Endothelial cell of umbilical vein (primary cell): ENCODE data around the gene ESRRA. TPM values are rescaled to one million over a fixed set of nuclear protein-coding genes. Genes with fewer than 3 reads are reported as not detected.

Source experiments
- BruUV-seq: library from RNA; stranded (reverse); fragments of 400-500 nt; replicated peaks from 2 replicates; lab custom pipeline; 2021; lab: Mats Ljungman, UMichigan
- CTCF ChIA-PET: fragments of 300-600, 350-600 bp; sonication (Branson Sonifier 250); formaldehyde crosslinking; loops from one replicate; lab custom pipeline; 2021; ENCODE audit warnings: antibody characterized with exemption, inconsistent platforms; lab: Charles Lee
- POLR2A ChIA-PET: fragments of 300-600, 350-600 bp; sonication (Branson Sonifier 250); formaldehyde crosslinking; loops from one replicate; lab custom pipeline; 2021; ENCODE audit warnings: antibody characterized with exemption, inconsistent platforms; lab: Charles Lee
- DNase-seq: peaks from one replicate; pipeline ENCODE4 v3.0.0-alpha.2; 2011; ENCODE audit warnings: low read depth, low spot score
- FAIRE-seq: peaks from 2 replicates; lab custom pipeline; 2011; peaks lifted over from hg19 to GRCh38; lab: Jason Lieb, UNC
- H2AFZ ChIP-seq: 2 replicates; pipeline ENCODE4 v1.6.0; 2012; ENCODE audit warnings: low read depth, low read length, control low read depth, inconsistent platforms
- H3K27ac ChIP-seq: 2 replicates; pipeline ENCODE4 v1.5.1; 2011; ENCODE audit warnings: low read depth, mild to moderate bottlenecking, control low read depth, low read length, moderate library complexity; ENCODE audit not compliant: insufficient read depth
- H3K27me3 ChIP-seq, 2 experiments: 2 replicates each; pipeline versions ENCODE4 v1.6.0 to v1.6.1; 2011; ENCODE audit warnings: low read length in 2 of 2, mixed read lengths in 1 of 2; ENCODE audit not compliant: control insufficient read depth in 2 of 2, insufficient read depth in 2 of 2
- H3K36me3 ChIP-seq, 2 experiments: 2 replicates in 1 of 2; 3 replicates in 1 of 2; pipeline ENCODE4 v1.5.1; 2011; ENCODE audit warnings: low read length in 2 of 2, mild to moderate bottlenecking in 1 of 2, moderate library complexity in 1 of 2; ENCODE audit not compliant: control insufficient read depth in 2 of 2, insufficient read depth in 2 of 2; ENCODE audit errors: extremely low read depth in 1 of 2
- H3K4me1 ChIP-seq: 3 replicates; pipeline ENCODE4 v1.5.1; 2011; ENCODE audit warnings: mild to moderate bottlenecking, low read length; ENCODE audit not compliant: control insufficient read depth, insufficient read depth; ENCODE audit errors: extremely low read depth
- H3K4me2 ChIP-seq: 2 replicates; pipeline ENCODE4 v1.6.1; 2011; ENCODE audit warnings: low read length, control low read depth, mixed read lengths; ENCODE audit not compliant: insufficient read depth
- H3K4me3 ChIP-seq, 3 experiments: fragments of 200-600 bp in 1 of 3; sonication (generic), shearing (Covaris generic) in 1 of 3; replicated peaks in 1 of 3; 2 replicates each; pipeline ENCODE4 v1.5.1; 2011 to 2016; ENCODE audit warnings: control low read depth in 3 of 3, low read length in 3 of 3, mild to moderate bottlenecking in 2 of 3, inconsistent platforms in 1 of 3, low read depth in 1 of 3, moderate library complexity in 1 of 3; ENCODE audit not compliant: insufficient read depth in 1 of 3
- H3K79me2 ChIP-seq: 2 replicates; pipeline ENCODE4 v1.6.0; 2012; ENCODE audit warnings: low read length, inconsistent platforms; ENCODE audit not compliant: control insufficient read depth, insufficient read depth
- H3K9ac ChIP-seq: replicated peaks from 2 replicates; pipeline ENCODE3; 2011; ENCODE audit warnings: low read length, control low read depth; ENCODE audit not compliant: insufficient read depth; ENCODE audit errors: extremely low read depth
- H3K9me1 ChIP-seq: replicated peaks from 3 replicates; pipeline ENCODE4 v1.6.0; 2011; ENCODE audit warnings: mild to moderate bottlenecking, low read length; ENCODE audit not compliant: control insufficient read depth, insufficient read depth; ENCODE audit errors: extremely low read depth
- H3K9me3 ChIP-seq: replicated peaks from 2 replicates; pipeline ENCODE4 v1.5.1; 2012; ENCODE audit warnings: low read length, inconsistent platforms; ENCODE audit not compliant: control insufficient read depth, insufficient read depth
- H4K20me1 ChIP-seq: replicated peaks from 2 replicates; pipeline ENCODE3; 2011; ENCODE audit warnings: mild to moderate bottlenecking, low read length; ENCODE audit not compliant: control insufficient read depth, insufficient read depth; ENCODE audit errors: extremely low read depth
- CTCF ChIP-seq, 2 donors: IDR thresholded peaks; 1 replicate in 1 of 2; 2 replicates in 1 of 2; pipeline ENCODE4 v1.5.1; 2011; ENCODE audit warnings: low read length in 2 of 2, mild to moderate bottlenecking in 2 of 2, moderate library complexity in 2 of 2, control low read depth in 1 of 2, inconsistent platforms in 1 of 2, low read depth in 1 of 2; ENCODE audit not compliant: insufficient read depth in 1 of 2; ENCODE audit errors: extremely low read depth in 1 of 2
- EZH2 ChIP-seq: IDR thresholded peaks from 2 replicates; pipeline ENCODE4 v1.6.1; 2012; ENCODE audit warnings: borderline replicate concordance, low read depth, mild to moderate bottlenecking, moderate library complexity, low read length, inconsistent platforms; ENCODE audit not compliant: severe bottlenecking
- FOS ChIP-seq: IDR thresholded peaks from 2 replicates; pipeline ENCODE4 v1.6.1; 2011; ENCODE audit warnings: mild to moderate bottlenecking, low read length, moderate library complexity, borderline replicate concordance; ENCODE audit not compliant: insufficient read depth
- GATA2 ChIP-seq: IDR thresholded peaks from 2 replicates; pipeline ENCODE4 v1.7.0; 2011; ENCODE audit warnings: low read depth, mild to moderate bottlenecking, moderate library complexity, mixed read lengths, low read length; ENCODE audit not compliant: insufficient read length, insufficient read depth
- JUN ChIP-seq: IDR thresholded peaks from 2 replicates; pipeline ENCODE4 v1.6.1; 2011; ENCODE audit warnings: borderline replicate concordance, low read depth; ENCODE audit not compliant: insufficient read length, insufficient read depth
- MAX ChIP-seq: IDR thresholded peaks from 2 replicates; pipeline ENCODE4 v1.6.1; 2011; ENCODE audit not compliant: insufficient read depth, insufficient read length
- MYC ChIP-seq: IDR thresholded peaks from one replicate; pipeline ENCODE4 v1.6.1; 2011; ENCODE audit warnings: mild to moderate bottlenecking, low read depth, low read length
- POLR2A ChIP-seq: IDR thresholded peaks from 2 replicates; pipeline ENCODE4 v1.6.1; 2012; ENCODE audit warnings: low read depth, mild to moderate bottlenecking, control low read depth, low read length
- POLR2AphosphoS5 ChIP-seq: IDR thresholded peaks from 2 replicates; pipeline ENCODE4 v1.6.1; 2012; ENCODE audit warnings: low read depth, mild to moderate bottlenecking, control low read depth, low read length, moderate library complexity; ENCODE audit not compliant: insufficient read depth
- dilution Hi-C: fragments of 300-500 bp; cut with MboI; formaldehyde crosslinking; loops from one replicate; pipeline ENCODE4 v1.15.0; 2019; ENCODE audit warnings: low sequenced_read_pairs; ENCODE audit not compliant: extremely low pct_ligation_motif_present
- intact Hi-C: fragments of 100-400 bp; cut with micrococcal nuclease; formaldehyde crosslinking; loops from one replicate; pipeline ENCODE4 v1.10.0; 2022
- polyA plus RNA-seq, 4 experiments: library from polyadenylated mRNA; depleted of rRNA in 3 of 4; stranded (reverse) in 3 of 4; unstranded in 1 of 4; fragments of >200 nt; gene quantifications; 2 replicates each; pipeline versions ENCODE4 v1.2.1 to v1.2.3, GENCODE V29; 2011 to 2012; ENCODE audit warnings: missing spikeins in 1 of 4
- total RNA-seq: library from RNA; stranded (reverse); gene quantifications from 2 replicates; pipeline ENCODE4 v1.2.3, GENCODE V29; 2021

The ESRRA gene
- total and polyA plus RNA-seq, 2 donors (not counting 3 experiments of a cell fraction or from before 2014, with no cell fraction given), result 17.2 to 37.4 TPM

- Histone ChIP-seq H3K79me2 (peaks cover 2% of the 10 kb centered on the region), H3K9me1 (no peaks in the 10 kb centered on the region), H3K4me1 (peaks cover 11% of the 10 kb centered on the region), H2AFZ (no peak overlapping the region), H3K4me3 (no peak overlapping the region), H3K9ac (no peak overlapping the region), H3K27me3 (no peaks in the 10 kb centered on the region), H3K27ac (no peak overlapping the region), H3K9me3 (no peaks in the 10 kb centered on the region), H3K36me3 (peaks cover 2 to 12% of the 10 kb centered on the region in 2 experiments), H3K4me2 (no peak overlapping the region), H4K20me1 (no peaks in the 10 kb centered on the region)
- POLR2A ChIA-PET, result interaction anchor here (1.1 kb wide), 1 partner anchor 11 kb away, joined by 3 read pairs; no protein-coding TSS in a partner anchor
- dilution Hi-C loops, result no loop called here
- TF ChIP-seq FOS, result no peak
- no peak for TF ChIP-seq POLR2A
- TF ChIP-seq MYC, result no peak
- FAIRE-seq (no peak), DNase-seq (no peak)
- intact Hi-C loops, result no loop called here
- no TSS peak for BruUV-seq
- CTCF ChIA-PET, result interaction anchor here (1.3 to 2.3 kb wide), 4 partner anchors 10 to 78 kb away, joined by 3 to 8 read pairs (median 6); no protein-coding TSS in a partner anchor
Measured at GRCh38 chr11:64281957-64282770, 23.2 kb upstream of the ESRRA start.

- POLR2A ChIA-PET, result no interaction called here
- Histone ChIP-seq H3K9ac (no peak overlapping the region), H3K9me1 (no peaks in the 10 kb centered on the region), H4K20me1 (no peaks in the 10 kb centered on the region), H3K27ac (no peak overlapping the region), H3K9me3 (no peaks in the 10 kb centered on the region), H3K79me2 (peaks cover 2% of the 10 kb centered on the region), H3K36me3 (peaks cover 2 to 11% of the 10 kb centered on the region in 2 experiments), H2AFZ (no peak overlapping the region), H3K4me2 (no peak overlapping the region), H3K4me3 (no peak overlapping the region), H3K4me1 (peaks cover 11% of the 10 kb centered on the region), H3K27me3 (no peaks in the 10 kb centered on the region)
- DNase-seq (no peak), FAIRE-seq (no peak)
- intact Hi-C loops (no loop called here), dilution Hi-C loops (no loop called here)
- TF ChIP-seq GATA2 (no peak), CTCF (IDR thresholded peaks at IDR 0.05; ENCODE audit: extremely low read depth in 1 of 2, insufficient read depth in 1 of 2, low read depth in 1 of 2, low read length in 2 of 2) (no peak), POLR2AphosphoS5 (no peak), JUN (no peak), POLR2A (no peak), FOS (no peak), MYC (no peak), MAX (no peak), EZH2 (no peak)
- BruUV-seq, result no TSS peak
- CTCF ChIA-PET, result interaction anchor here (0.6 to 3.5 kb wide), 6 partner anchors 11 to 79 kb away, joined by 3 to 26 read pairs (median 8); partner anchors contain the start of gene CATSPERZ
Measured at GRCh38 chr11:64283092-64283491, 22.2 kb upstream of the ESRRA start.
